NOMO-1 (cell line): ENCODE results near the gene SP110.
"Not testable (repeated sequence)": the region's sequence is repeated elsewhere in the genome, so short reads cannot be mapped to it uniquely, and the experiment has no call there.

ENCODE experiments used
- DNase-seq, 2 experiments: peaks; one replicate each; lab custom pipeline; 2025; ENCODE audit not compliant: unreplicated experiment in 2 of 2; lab: John Stamatoyannopoulos, UW

Gene SP110

GRCh38 chr2:230225486-230225885 is 5.7 kb upstream of the SP110 start, which contains the start of gene SP140:
TSS of gene SP140 (plus strand) at chr2:230225736. CDS start at chr2:230225845, 109 bp downstream.
- DNase-seq: peak; percentile 77 to 82

GRCh38 chr2:230224458-230224857 is 4.7 kb upstream of the SP110 start:
- peak; percentile 15 to 57 for DNase-seq

- not testable (repeated sequence) for DNase-seq
These were observed 3.0 kb upstream of the SP110 start for GRCh38 chr2:230222829-230223228.

- DNase-seq: no peak
These were observed 1.7 kb upstream of the SP110 start for GRCh38 chr2:230221493-230221892.

GRCh38 chr2:230220347-230220969 is 674 bp upstream of the SP110 start:
- no peak for DNase-seq

GRCh38 chr2:230218421-230218820 is 1.4 kb downstream of the SP110 start:
- DNase-seq: peak; percentile 54 to 86

GRCh38 chr2:230217424-230217823 is 2.4 kb downstream of the SP110 start:
- DNase-seq: no peak

- no peak for DNase-seq
These were observed 3.3 kb downstream of the SP110 start for GRCh38 chr2:230216489-230216888.

GRCh38 chr2:230209422-230210051 is 10.2 kb downstream of the SP110 start:
- DNase-seq: peak; percentile 45 to 85

- no peak for DNase-seq
These were observed 11.2 kb downstream of the SP110 start for GRCh38 chr2:230208576-230208975.

GRCh38 chr2:230205721-230206120 is 14.1 kb downstream of the SP110 start:
- DNase-seq: no peak

GRCh38 chr2:230205034-230205433 is 14.8 kb downstream of the SP110 start:
- DNase-seq: peak; percentile 49 to 72

GRCh38 chr2:230203110-230203676 is 16.6 kb downstream of the SP110 start:
- DNase-seq: no peak

GRCh38 chr2:230202430-230203109 is 17.2 kb downstream of the SP110 start:
- DNase-seq: peak; percentile 33 to 37

GRCh38 chr2:230184727-230185578 is 34.8 kb downstream of the SP110 start:
- no peak for DNase-seq

- DNase-seq: no peak
These were observed 38.6 kb downstream of the SP110 start for GRCh38 chr2:230181195-230181594.

- no peak for DNase-seq
These were observed 39.9 kb downstream of the SP110 start for GRCh38 chr2:230179907-230180306.

GRCh38 chr2:230178546-230179485 is 41.0 kb downstream of the SP110 start:
- no peak for DNase-seq

- no peak for DNase-seq
These were observed 42.8 kb downstream of the SP110 start for GRCh38 chr2:230176996-230177395.

- no peak for DNase-seq
These were observed 45.3 kb downstream of the SP110 start for GRCh38 chr2:230174466-230174865.
